ENCODE measurements around the gene CPNE2.

GRCh38 chr16:57081744-57082143 lies 10.6 kb upstream of the CPNE2 start:
- no peak for TF ChIP-seq CTCF (IDR thresholded peaks at IDR 0.05)
- TF ChIP-seq POLR2A (IDR thresholded peaks at IDR 0.05) = no peak
